AG20443 (cell line): Measurements from ENCODE around the gene DNAJC3.
A peak's percentile ranks its signal among the peaks of the same experiment; 100 is the strongest.
"Not testable (repeated sequence)": the region's sequence is repeated elsewhere in the genome, so short reads cannot be mapped to it uniquely, and the experiment has no call there.

Experiments
- DNase-seq: peaks from one replicate; pipeline ENCODE4 v3.0.0; 2012; ENCODE audit warnings: low spot score, mixed read lengths

The DNAJC3 gene

DNA sequence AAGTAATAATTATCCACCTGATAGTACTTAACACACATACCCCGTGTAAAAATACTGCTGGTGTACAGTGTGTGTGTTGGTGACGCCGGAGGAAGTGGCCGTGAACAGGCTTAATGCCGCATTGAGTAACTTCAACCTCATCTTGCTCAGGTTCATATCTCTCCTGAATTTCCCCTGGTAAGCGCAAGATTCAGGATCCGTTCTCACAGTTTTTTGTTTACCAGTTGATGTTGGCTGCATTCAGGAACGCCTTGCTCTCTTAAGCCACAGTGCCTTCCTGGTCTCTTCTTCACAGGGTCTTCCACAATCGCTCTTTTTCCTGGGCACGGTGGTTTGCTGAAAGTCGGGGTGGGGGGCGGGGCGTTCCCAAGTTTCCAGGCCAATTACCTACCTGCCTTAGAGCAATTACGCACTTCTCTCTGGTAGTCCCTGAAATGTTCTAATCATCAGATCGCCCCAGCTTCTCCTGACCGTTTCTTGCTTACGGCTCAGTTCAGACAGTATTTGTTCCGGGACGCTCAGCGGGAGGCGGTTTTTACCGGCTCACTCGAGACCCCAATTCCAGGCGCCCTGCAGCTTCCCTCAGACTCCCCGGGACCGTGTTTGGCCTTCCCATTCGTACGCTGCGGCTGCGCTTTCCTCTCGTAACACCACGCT, 706 bp upstream of the DNAJC3 start:
- DNase-seq = peak; percentile 10

DNA sequence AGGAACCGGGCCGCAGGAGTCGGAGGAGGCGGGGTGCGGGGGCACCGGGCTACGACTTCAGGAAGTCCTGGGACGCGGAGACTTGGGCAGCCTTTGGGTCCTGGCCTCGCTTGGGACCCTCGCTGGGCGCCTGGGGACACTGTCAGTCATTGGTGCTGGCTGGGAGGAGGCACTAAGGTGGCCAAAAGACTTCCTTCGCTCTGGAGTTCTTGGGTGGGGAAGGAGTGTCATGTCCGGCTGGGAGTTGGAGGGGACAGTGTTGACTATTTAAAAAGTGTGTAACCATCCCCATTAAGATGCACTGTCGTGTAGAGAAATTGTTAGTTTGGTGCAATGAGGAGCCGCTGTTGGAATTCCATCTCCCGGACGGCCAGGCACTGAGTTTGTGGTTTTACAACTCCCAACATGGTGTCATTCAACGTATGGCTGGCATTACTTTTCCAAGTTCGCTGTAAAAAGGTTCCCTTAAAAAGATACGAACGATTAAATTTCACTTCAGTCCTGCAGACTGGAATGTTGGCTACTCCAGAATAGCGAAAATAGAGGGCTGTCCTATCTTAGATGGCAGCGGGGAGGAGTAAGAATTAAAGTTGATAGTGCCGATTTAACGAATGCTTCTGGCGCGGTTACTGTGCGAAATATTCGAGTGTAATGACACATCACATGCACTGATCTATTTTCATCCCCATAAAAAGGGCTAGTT, 776 bp downstream of the DNAJC3 start:
- DNase-seq = peak; percentile 34

DNA sequence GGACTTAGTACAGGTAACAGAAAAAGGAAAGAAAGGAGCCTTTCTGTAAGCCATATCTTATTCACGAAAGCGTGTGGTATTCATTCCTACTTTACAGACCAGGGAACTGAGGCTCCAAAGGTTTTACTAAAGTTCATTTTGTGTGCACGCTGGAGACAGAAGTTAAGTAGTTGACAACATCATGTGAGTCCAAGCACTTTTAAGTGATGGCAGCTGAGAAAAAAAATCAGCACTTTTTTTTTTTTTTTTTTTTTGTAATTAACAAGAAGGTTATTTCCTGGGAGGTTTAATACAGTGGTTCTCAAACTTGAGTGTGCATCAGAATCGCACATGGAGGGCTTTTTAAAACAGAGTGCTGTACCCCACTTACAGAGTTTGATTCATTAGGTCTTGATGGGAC, 2.0 kb downstream of the DNAJC3 start:
- DNase-seq = no peak

DNA sequence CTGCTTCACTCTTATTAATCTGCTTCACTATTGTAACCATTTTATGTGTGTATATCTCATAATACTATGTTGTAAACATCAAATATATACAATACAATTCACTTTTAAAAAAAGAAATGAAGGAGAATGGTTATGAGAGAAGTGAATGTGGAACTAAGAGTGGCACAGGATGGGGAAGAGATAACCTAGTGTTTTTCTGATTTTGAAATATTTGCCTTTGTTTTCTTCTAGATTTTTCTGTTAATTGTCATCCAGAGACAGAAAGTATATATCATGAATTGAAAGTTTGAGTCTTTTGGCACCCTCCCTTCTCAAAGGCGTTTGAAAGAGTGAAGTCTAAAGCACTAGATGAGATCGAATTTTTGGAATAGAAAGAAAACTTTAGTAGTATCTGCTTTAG, 2.8 kb downstream of the DNAJC3 start:
- no peak for DNase-seq

DNA sequence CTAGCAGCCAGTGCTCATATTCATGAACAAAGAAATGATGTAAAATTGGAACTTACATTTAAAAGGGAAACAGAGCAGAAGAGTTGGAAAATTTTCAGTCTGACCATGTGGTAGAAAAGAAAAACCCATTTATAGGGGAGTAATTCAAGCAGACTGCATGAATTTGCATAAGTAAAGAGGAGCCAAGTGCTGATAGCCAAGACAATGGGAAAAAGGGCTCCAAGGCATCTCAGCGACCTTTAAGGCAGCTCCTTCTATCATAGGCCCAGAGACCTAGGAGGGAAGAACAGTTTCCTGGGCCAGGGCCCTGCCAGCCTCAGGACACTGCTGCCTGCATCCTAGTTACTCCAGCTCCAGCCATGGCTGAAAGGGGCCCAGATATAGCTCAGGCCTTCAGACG, 7.5 kb downstream of the DNAJC3 start:
- DNase-seq = no peak

DNA sequence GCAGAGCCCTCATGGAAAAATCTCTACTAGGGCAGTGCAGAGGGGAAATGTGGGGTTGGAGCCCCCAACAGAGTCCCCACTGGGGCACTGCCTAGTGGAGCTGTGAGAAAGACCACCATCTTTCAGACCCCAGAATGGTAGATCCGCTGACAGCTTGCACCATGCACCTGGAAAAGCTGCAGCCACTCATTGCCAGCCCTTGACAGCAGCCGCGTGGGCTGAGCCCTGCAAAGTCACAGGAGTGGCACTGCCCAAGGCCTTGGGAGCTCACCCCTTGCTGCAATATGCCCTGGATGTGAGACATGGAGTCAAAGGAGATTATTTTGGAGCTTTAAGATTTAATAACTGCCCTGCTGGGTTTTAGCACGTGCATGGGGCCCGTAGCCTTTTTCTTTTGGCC, 8.0 kb downstream of the DNAJC3 start:
- not testable (repeated sequence) for DNase-seq

DNA sequence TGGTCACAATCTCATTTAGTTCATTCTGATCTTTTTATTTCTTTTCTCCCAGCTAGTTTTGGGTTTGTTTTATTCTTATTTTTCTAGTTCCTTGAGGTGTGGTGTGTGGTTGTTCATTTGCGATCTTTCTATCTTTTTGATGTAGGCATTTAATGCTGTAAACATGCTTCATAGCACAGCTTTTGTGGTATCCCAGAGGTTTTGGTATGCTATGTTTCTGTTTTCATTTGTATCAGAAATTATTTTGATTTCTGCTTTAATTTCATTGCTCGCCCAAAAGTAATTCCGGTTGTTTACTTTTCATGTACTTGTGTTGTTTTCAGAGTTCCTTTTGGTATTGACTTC, 12.6 kb downstream of the DNAJC3 start:
- no peak for DNase-seq

DNA sequence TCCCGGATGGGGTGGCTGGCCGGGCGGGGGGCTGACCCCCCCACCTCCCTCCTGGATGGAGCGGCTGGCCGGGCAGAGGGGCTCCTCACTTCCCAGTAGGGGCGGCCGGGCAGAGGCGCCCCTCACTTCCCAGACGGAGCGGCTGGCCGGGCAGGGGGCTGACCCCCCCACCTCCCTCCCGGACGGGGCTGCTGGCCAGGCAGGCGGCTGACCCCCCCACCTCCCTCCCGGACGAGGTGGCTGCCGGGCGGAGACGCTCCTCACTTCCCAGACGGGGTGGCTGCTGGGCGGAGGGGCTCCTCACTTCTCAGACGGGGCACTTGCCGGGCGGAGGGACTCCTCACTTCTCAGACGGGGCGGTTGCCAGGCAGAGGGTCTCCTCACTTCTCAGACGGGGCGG, 14.0 kb downstream of the DNAJC3 start:
- not testable (repeated sequence) for DNase-seq

DNA sequence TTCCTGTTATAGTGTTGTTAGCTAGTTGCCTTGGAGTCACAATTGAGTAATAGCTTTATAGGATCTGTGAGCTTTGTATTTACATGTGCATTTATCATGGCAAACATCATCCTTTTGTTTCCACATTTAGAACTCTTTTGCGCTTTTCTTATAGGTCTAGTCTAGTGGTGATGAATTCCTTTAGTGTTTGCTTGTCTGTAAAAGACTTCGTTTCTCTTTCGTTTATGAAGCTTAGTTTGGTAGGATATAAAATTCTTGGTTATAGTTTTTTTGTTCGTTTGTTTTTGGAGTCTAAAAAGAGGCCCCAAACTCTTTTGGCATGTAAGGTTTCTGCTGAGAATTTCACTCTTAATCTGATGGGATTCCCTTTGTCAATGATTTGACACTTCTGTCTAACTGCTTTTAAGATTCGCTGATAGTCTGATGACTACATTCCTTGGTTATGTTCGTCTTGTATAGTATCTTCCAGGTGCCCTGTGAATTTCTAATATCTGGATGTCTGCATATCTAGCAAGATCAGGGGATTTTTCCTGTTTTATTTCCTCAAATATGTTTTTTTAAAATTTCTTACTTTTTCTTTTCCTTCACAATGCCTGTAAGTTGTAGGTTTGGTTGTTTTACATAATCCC, 20.2 kb downstream of the DNAJC3 start:
- no peak for DNase-seq

DNA sequence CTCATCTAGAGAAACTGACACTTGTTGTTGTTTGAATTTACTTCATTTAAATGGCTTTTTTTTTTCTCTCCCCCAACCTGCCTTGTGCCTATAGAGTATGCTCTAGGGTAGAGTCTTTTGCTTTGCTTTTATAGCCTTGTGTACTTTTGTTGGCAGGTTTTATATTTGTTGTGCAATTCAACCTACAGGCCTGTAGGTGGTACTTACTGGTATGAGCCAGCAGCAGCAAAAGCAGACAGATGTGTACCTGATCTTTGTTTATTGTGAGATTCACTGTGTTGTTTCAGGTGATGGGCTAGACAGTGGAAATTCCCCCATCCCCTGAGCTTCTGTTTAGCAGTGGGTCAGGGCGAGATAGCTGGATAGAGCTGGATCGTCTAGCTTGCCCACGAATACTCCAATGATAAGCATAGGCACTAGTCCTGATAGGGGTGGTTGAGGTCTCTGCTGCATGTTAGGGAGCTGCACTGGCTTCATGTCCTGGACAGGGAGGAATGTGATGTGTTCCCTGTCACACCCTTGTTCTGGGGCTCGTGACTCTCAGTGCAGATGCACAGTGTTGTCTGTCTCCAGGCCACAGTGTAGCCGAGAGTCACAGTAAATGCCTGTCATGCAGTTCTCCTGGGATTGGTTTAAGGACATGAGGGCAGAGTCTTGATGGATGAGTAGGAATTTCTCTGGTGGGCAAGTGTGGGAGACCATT, 21.3 kb downstream of the DNAJC3 start:
- no peak for DNase-seq

DNA sequence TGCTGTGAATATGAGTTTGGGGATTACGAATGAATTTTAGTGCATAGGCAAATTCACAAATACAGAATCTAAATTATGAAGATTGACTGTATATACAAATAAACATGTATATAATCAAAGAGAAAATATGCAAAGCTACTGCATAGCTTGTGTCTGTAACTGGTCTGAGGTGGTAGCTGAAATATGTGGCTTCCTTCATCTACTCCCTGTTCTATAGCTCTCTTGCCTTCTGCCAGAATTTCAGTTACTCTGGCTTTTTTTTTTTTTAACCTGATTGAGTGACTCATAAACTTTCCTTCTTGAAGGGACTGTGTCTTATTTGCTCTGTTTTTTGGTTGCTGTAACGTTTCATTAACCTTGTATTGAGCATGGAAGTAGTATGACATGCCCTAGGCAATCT, 26.6 kb downstream of the DNAJC3 start:
- no peak for DNase-seq

DNA sequence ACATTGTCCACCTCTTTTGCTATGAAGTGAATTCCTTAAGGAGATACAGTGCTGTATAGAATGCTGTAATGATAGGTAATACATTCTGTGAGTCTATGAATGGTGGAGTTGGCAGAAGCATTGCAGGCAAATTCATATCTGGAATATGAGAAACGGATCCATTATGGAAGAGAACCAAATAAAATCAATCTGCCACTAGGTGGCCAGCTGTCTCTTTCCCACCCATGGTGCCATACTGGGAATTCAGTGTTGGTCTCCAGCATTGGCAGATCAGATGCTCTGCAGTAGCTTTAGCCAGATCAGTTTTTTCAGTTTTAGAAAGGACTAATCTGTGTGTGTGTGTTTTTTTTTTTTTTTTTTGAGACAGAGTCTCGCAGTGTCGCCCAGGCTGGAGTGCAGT, 27.6 kb downstream of the DNAJC3 start:
- peak; percentile 18 for DNase-seq

DNA sequence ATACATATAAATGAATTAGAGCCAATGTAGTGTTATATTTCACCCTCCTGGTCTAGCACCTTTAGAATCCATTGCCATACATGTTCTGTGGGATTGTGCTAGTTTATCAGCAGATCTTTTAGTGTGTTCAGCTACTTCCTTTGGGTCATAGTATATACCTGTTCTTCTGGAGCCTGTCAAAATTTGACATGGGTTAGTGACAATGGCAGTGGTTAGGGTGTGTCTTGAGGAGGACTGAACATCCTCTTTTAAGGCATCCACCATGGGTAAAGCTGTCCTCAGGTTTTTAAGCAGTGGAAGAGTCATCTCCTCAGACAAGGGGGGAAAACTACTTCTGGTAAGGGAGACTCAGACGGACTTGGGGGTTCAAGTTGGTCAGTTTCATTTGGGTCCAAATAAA, 29.4 kb downstream of the DNAJC3 start:
- DNase-seq = no peak

DNA sequence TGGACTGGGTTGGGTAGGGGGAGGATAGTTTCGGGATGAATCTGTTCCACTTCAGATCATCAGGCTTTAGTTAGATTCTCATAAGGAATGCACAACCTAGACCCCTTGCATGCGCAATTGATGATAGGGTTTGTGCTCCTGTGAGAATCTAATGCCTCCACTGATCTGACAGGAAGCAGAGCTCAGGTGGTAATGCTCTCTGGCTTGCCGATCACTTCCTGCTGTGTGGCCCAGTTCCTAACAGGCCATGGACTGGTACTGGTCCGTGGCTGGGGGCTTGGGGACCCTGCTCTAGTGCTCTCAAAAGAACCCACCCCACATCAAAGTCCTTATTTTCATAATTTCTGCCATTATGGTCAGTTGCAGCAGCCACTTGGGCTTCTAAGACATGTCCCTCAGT, 30.1 kb downstream of the DNAJC3 start:
- DNase-seq = no peak

DNA sequence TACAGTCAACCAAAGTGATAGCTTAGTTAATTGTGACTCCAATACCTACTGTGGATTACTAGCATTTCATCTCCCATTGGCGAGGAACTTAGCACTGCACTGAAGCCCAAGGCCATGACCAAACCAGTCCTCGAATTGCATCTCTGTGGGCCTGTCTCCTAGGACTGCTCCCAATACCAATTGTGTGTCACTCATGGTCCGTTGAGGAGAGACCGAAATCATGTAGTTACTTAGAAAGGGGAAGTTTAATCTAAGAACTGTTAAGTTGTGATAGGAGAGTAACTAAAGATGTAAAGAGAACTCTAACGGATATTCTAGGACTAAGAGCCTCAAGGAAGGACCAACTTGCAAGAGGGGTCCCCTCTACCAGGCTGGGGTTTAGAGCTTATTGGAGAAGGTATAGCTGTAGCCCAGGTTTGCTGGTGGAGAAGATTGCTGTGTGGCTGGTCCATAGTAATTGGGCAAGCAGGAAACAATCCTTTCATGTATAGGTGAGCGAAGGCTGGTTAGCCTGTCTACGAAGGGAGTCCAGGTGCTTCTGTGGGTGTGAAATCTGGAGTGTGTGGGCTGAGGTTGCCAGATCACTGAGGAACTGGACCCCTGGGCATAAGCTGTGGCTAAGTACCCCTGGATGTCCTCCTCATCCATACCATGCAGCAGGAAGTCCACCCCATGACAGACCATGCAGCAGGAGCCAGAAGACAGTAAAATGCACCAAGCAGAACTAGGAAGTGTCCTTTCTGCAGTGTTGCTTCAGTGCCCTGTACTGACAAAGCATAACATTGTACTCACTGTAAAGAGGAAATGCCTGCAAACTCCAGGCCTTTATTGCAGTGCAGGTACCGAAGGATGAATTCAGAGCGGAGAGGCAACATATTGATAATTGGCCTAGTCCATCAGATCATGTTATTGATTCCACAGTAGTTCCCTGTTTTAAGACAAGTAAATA, 30.8 kb downstream of the DNAJC3 start:
- no peak for DNase-seq

DNA sequence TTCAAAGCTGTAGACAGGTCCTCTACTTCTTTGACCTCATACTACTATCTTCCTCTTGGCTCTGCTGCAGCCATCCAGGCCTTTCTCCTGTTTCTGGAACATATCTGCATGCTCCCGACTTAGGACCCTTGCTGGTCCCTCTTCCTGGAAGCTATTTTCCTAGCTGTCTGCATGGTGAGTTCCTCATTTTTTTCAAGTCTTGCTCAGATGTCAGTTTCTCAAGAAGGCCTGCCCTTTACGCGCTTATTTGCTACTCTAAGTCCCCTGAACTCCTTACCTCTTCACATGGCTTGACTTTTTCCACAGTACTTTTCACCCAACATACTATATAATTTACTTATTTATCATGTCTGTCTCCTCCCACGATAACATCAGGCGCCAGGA, 31.4 kb downstream of the DNAJC3 start:
- no peak for DNase-seq

DNA sequence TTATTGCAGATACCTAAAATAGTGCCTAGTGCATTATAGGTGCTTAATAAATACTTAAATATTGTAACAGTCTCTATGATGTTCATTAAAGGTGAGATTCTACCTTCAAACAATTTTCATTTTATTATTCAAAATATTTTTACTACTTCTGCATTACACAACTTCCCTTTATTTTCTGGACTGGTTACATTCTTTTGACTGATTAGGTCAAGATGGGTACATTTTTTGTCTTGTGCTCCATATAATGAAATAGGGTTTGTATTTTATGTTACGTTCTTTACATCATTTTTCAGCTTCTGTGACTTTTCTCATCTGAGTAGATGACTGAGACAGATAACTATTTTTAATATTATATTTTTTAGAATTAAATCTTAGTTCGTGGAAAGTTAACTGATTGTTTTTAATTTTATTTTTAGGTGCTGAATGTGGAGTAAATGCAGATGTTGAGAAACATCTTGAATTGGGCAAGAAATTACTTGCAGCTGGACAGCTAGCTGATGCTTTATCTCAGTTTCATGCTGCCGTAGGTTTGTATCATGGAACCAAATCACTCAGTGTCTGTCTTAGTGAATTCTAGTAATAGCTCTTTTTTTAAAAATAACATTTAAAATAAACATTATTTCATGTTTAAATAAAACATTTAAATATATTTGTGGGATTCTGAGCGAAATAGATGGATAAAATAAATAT, 32.0 kb downstream of the DNAJC3 start:
- DNase-seq = peak; percentile 27

DNA sequence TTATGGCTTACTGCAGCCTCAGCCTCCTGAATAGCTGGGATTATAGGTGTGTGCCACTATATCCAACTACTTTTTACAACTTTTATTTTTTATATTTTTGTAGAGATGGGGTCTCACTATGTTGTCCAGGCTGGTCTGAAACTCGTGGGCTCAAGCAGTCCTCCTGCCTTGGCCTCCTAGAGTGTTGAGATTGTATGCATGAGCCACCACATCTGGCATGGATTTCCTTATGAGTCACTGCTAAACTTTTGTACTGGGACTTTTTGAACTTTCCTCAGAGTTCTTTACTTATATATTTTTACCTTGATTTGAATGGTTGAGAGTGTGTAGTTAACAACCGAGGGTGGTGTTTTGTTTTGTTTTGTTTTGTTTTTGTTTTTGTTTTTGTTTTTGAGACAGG, 33.4 kb downstream of the DNAJC3 start:
- DNase-seq = no peak

DNA sequence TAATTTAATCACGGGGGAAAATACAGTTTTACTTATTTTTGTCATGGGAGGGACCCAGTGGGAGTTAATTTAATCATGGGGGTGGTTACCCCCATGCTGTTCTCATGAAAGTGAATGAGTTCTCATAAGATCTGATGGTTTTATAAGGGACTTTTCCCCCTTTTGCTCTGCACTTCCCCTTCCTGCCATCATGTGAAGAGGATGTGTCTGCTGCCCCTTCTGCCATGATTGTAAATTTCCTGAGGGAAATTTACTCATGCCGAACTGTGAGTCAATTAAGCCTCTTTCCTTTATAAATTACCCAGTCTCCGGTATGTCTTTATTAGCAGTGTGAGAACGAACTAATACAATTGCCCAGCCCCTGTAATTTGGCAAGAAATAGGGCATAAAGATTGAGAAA, 35.9 kb downstream of the DNAJC3 start:
- not testable (repeated sequence) for DNase-seq

DNA sequence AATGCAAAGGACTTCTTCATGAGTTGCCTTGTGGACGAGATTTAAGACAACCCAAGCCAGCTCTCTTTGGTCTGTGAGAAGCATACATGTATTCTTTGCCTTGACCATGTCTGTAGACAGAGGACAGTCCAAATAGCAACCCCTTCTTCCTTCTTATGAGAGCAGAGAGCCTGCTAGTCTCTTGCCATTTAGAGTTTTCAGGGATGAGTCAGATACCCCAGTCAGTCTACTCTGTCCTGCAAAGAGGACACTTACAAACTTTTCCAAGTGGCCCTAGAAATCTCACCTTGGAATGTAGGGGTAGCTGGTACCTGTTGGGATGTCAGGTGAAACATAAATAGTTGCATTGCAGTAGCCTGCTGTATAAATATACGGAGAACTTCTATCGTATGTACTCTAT, 36.7 kb downstream of the DNAJC3 start:
- no peak for DNase-seq

DNA sequence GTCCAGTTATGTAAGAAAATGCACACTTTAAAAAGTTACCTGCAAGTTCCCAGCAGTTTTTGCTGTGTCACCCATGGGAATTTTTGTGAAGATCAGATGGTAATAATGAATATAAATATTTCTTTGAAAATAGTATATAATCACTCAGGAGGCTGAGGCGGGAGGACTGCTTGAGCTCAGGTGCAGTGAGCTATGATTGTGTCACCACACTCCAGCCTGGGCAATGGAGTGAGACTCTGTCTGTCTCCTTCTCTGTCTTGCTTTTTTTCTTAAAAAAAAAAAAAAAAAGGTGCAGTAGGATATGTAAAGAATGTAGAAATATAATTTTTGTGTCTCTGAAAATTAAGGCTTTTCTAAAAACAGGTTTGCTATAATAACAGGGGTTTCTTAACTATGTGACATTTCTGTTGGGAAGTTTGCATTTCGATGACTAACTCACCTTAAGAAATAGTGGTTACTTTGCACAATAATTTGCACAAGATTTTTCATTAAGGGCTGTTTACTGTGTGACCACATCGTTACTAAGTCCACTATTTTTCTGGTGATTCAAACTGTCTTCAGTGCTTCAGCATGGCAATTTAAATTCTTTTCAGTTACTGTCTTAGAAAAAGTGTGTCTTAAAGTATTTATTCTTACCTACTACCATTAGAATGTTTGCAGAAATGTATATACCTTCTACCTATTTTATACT, 37.3 kb downstream of the DNAJC3 start:
- peak; percentile 67 for DNase-seq
